EL (cell line): ENCODE data around the gene SLC22A3.
"Not testable (repeated sequence)": the region's sequence is repeated elsewhere in the genome, so short reads cannot be mapped to it uniquely, and the experiment has no call there.

Source experiments
- DNase-seq: peaks from one replicate; pipeline ENCODE4 v3.0.0-alpha.2; 2016

Gene SLC22A3

GRCh38 chr6:160348223-160349019 is at the start of gene SLC22A3:
Gene SLC22A3 (plus strand): TSS chr6:160348378. CDS start chr6:160348420, 42 bp downstream.
- DNase-seq: peak; percentile 30

GRCh38 chr6:160299559-160299958 is 48.6 kb upstream of the SLC22A3 start:
- no peak for DNase-seq

- no peak for DNase-seq
These were observed 48.0 kb upstream of the SLC22A3 start for GRCh38 chr6:160300076-160300695.

- DNase-seq: no peak
These were observed 46.8 kb upstream of the SLC22A3 start for GRCh38 chr6:160301339-160301738.

GRCh38 chr6:160302431-160303082 is 45.6 kb upstream of the SLC22A3 start:
- DNase-seq: not testable (repeated sequence)

- DNase-seq: no peak
These were observed 44.4 kb upstream of the SLC22A3 start for GRCh38 chr6:160303806-160304205.

- DNase-seq: no peak
These were observed 42.1 kb upstream of the SLC22A3 start for GRCh38 chr6:160305926-160306713.

GRCh38 chr6:160309718-160310117 is 38.5 kb upstream of the SLC22A3 start:
- DNase-seq: no peak

GRCh38 chr6:160312900-160313299 is 35.3 kb upstream of the SLC22A3 start:
- DNase-seq: no peak

GRCh38 chr6:160315310-160315709 is 32.9 kb upstream of the SLC22A3 start:
- DNase-seq: no peak

GRCh38 chr6:160316261-160316660 is 31.9 kb upstream of the SLC22A3 start:
- no peak for DNase-seq

- DNase-seq: no peak
These were observed 28.9 kb upstream of the SLC22A3 start for GRCh38 chr6:160319246-160319645.

GRCh38 chr6:160321729-160322505 is 26.3 kb upstream of the SLC22A3 start:
- no peak for DNase-seq

GRCh38 chr6:160327981-160328380 is 20.2 kb upstream of the SLC22A3 start:
- DNase-seq: peak; percentile 64

- DNase-seq: no peak
These were observed 19.7 kb upstream of the SLC22A3 start for GRCh38 chr6:160328447-160328846.

- DNase-seq: no peak
These were observed 19.0 kb upstream of the SLC22A3 start for GRCh38 chr6:160329188-160329587.

GRCh38 chr6:160330619-160331018 is 17.6 kb upstream of the SLC22A3 start:
- no peak for DNase-seq

GRCh38 chr6:160331204-160331603 is 17.0 kb upstream of the SLC22A3 start:
- no peak for DNase-seq

GRCh38 chr6:160331753-160332152 is 16.4 kb upstream of the SLC22A3 start:
- DNase-seq: no peak

GRCh38 chr6:160333101-160333500 is 15.1 kb upstream of the SLC22A3 start:
- DNase-seq: no peak

GRCh38 chr6:160333841-160334240 is 14.3 kb upstream of the SLC22A3 start:
- no peak for DNase-seq

GRCh38 chr6:160336200-160336599 is 12.0 kb upstream of the SLC22A3 start:
- no peak for DNase-seq
